Ishikawa (cell line): ENCODE data around the gene TMEM120B.

ENCODE experiments used
- CEBPB ChIP-seq: IDR thresholded peaks from 2 replicates; pipeline ENCODE4 v1.6.1; 2012
- CREB1 ChIP-seq: IDR thresholded peaks from 2 replicates; pipeline ENCODE4 v1.6.1; 2012; ENCODE audit warnings: low read depth
- EGR1 ChIP-seq: IDR thresholded peaks from 2 replicates; pipeline ENCODE4 v1.6.1; 2012
- EP300 ChIP-seq: IDR thresholded peaks from 2 replicates; pipeline ENCODE4 v1.6.1; 2012; ENCODE audit warnings: borderline replicate concordance
- RAD21 ChIP-seq: IDR thresholded peaks from 2 replicates; pipeline ENCODE4 v1.6.1; 2012; ENCODE audit warnings: low read depth
- TAF1 ChIP-seq: IDR thresholded peaks from 2 replicates; pipeline ENCODE4 v1.6.1; 2012; ENCODE audit warnings: low read depth, mild to moderate bottlenecking
- TEAD4 ChIP-seq: IDR thresholded peaks from 2 replicates; pipeline ENCODE4 v1.6.1; 2012
- YY1 ChIP-seq: IDR thresholded peaks from 2 replicates; pipeline ENCODE4 v1.6.1; 2012; ENCODE audit warnings: low read depth
- TF ChIP-seq, protein P1 (sequence below): IDR thresholded peaks from 2 replicates; pipeline ENCODE4 v1.6.1; 2012
- TF ChIP-seq, protein P2 (sequence below): IDR thresholded peaks from 2 replicates; pipeline ENCODE4 v1.6.1; 2012; ENCODE audit warnings: low read depth, mild to moderate bottlenecking

DNA sequence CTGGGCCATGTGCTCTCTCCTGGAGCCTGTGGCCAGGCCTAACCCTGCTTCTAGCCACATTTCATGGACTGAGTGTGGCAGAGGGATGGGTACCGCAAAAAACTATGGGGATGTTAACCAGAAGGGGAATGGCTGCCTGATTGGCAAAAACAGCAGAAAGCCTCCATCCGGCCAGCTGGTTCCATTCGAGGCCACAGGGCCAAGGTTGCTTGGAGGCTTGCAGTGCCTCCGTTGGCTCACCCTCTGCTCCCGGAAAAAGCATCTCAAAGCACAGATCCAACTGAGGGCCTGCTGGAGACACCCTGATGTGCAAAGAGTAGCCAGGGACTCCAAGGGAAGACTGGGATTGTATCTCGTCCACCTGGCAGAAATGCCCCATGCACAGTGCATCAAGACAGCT is 16.5 kb downstream of the TMEM120B start:
- no peak for TF ChIP-seq CREB1
- no peak for TF ChIP-seq RAD21
- no peak for TF ChIP-seq TAF1
- no peak for TF ChIP-seq EGR1
- TF ChIP-seq, protein P1, sequence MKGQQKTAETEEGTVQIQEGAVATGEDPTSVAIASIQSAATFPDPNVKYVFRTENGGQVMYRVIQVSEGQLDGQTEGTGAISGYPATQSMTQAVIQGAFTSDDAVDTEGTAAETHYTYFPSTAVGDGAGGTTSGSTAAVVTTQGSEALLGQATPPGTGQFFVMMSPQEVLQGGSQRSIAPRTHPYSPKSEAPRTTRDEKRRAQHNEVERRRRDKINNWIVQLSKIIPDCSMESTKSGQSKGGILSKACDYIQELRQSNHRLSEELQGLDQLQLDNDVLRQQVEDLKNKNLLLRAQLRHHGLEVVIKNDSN, result no peak
- TF ChIP-seq, protein P2, sequence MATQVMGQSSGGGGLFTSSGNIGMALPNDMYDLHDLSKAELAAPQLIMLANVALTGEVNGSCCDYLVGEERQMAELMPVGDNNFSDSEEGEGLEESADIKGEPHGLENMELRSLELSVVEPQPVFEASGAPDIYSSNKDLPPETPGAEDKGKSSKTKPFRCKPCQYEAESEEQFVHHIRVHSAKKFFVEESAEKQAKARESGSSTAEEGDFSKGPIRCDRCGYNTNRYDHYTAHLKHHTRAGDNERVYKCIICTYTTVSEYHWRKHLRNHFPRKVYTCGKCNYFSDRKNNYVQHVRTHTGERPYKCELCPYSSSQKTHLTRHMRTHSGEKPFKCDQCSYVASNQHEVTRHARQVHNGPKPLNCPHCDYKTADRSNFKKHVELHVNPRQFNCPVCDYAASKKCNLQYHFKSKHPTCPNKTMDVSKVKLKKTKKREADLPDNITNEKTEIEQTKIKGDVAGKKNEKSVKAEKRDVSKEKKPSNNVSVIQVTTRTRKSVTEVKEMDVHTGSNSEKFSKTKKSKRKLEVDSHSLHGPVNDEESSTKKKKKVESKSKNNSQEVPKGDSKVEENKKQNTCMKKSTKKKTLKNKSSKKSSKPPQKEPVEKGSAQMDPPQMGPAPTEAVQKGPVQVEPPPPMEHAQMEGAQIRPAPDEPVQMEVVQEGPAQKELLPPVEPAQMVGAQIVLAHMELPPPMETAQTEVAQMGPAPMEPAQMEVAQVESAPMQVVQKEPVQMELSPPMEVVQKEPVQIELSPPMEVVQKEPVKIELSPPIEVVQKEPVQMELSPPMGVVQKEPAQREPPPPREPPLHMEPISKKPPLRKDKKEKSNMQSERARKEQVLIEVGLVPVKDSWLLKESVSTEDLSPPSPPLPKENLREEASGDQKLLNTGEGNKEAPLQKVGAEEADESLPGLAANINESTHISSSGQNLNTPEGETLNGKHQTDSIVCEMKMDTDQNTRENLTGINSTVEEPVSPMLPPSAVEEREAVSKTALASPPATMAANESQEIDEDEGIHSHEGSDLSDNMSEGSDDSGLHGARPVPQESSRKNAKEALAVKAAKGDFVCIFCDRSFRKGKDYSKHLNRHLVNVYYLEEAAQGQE, result no peak
- TF ChIP-seq EP300, result no peak
- TF ChIP-seq TEAD4, result no peak
- TF ChIP-seq YY1, result no peak
- TF ChIP-seq CEBPB, result no peak
